K562 (cell line): ENCODE results near the gene NFYC. TPM values are rescaled to one million over a fixed set of nuclear protein-coding genes. Genes with fewer than 3 reads are reported as not detected.

Experiments used
- BCOR ChIP-seq: fragments of 450-650 bp; IDR thresholded peaks from 2 replicates; pipeline ENCODE4 v1.6.1; 2016
- BHLHE40 ChIP-seq: IDR thresholded peaks from 2 replicates; pipeline ENCODE4 v1.6.1; 2011; ENCODE audit warnings: low read length, improper control_type of control experiment
- CBX3 ChIP-seq, 2 experiments: IDR thresholded peaks; 1 replicate in 1 of 2; 2 replicates in 1 of 2; pipeline ENCODE4 v1.6.1; 2012; ENCODE audit warnings: inconsistent platforms in 2 of 2, low read length in 2 of 2, borderline replicate concordance in 1 of 2, control low read depth in 1 of 2
- E2F6 ChIP-seq, 2 experiments: IDR thresholded peaks; 2 replicates each; pipeline ENCODE4 v1.6.1; 2011; ENCODE audit warnings: borderline replicate concordance in 1 of 2, control low read depth in 1 of 2, low read depth in 1 of 2, low read length in 1 of 2, mild to moderate bottlenecking in 1 of 2, mixed read lengths in 1 of 2, moderate library complexity in 1 of 2; ENCODE audit not compliant: insufficient read depth in 1 of 2, insufficient read length in 1 of 2, poor library complexity in 1 of 2, severe bottlenecking in 1 of 2; ENCODE audit errors: extremely low read depth in 1 of 2
- ELF4 ChIP-seq: fragments of 450-650 bp; formaldehyde crosslinking; IDR thresholded peaks from 2 replicates; pipeline ENCODE4 v1.4.0; 2022; ENCODE audit warnings: missing genetic modification characterization
- ESRRB ChIP-seq: fragments of 250-450 bp; sonication (Bioruptor Pico); IDR thresholded peaks from 2 replicates; pipeline ENCODE4 v1.5.0; 2020; ENCODE audit warnings: mild to moderate bottlenecking, moderate library complexity, borderline replicate concordance
- FUS ChIP-seq: fragments of 200-400 bp; formaldehyde crosslinking; optimal IDR thresholded peaks from 2 replicates; pipeline ENCODE3; 2017; ENCODE audit warnings: low read depth, low read length
- GTF2A2 ChIP-seq: IDR thresholded peaks from 2 replicates; pipeline ENCODE4 v1.6.1; 2016; ENCODE audit warnings: mild to moderate bottlenecking, missing genetic modification characterization, missing compliant biosample characterization
- HOXB6 ChIP-seq: fragments of 250-450 bp; sonication (Bioruptor Pico); IDR thresholded peaks from 2 replicates; pipeline ENCODE4 v1.5.1; 2022; ENCODE audit warnings: mild to moderate bottlenecking, borderline replicate concordance
- MXI1 ChIP-seq: IDR thresholded peaks from 2 replicates; pipeline ENCODE4 v1.6.1; 2011; ENCODE audit warnings: low read depth, mild to moderate bottlenecking, improper control_type of control experiment, low read length
- MYNN ChIP-seq, 2 experiments: sonication (generic); formaldehyde crosslinking in 1 of 2; IDR thresholded peaks; 2 replicates each; pipeline versions ENCODE4 v1.5.0 to v1.6.1; 2016 to 2020; ENCODE audit warnings: antibody characterized with exemption in 1 of 2, missing genetic modification reagents in 1 of 2
- SMARCA5 ChIP-seq: fragments of 450-650 bp; IDR thresholded peaks from 2 replicates; pipeline ENCODE4 v1.6.1; 2016
- SRF ChIP-seq, 2 experiments: fragments of 250-450, 450-650 bp in 1 of 2; sonication (Bioruptor Pico) in 1 of 2; sonication (generic) in 1 of 2; formaldehyde crosslinking; IDR thresholded peaks; 2 replicates each; pipeline versions ENCODE4 v1.5.0 to v1.5.1; 2020 to 2022; ENCODE audit warnings: mild to moderate bottlenecking in 1 of 2, missing genetic modification reagents in 1 of 2
- STAG1 ChIP-seq: sonication (generic); formaldehyde crosslinking; IDR thresholded peaks from 2 replicates; pipeline ENCODE4 v1.5.0; 2020; ENCODE audit warnings: missing genetic modification reagents, borderline replicate concordance
- ZHX1 ChIP-seq: fragments of 150-350 bp; conservative IDR thresholded peaks from 2 replicates; pipeline ENCODE4 v1.6.1; 2014; ENCODE audit warnings: low read length
- ZKSCAN1 ChIP-seq: fragments of 150-350 bp; IDR thresholded peaks from 2 replicates; pipeline ENCODE4 v1.6.1; 2016; ENCODE audit warnings: low read depth, low read length
- polyA plus RNA-seq, 8 experiments: library from polyadenylated mRNA; depleted of rRNA in 4 of 8; stranded (reverse) in 5 of 8; unstranded in 3 of 8; fragments of >200 nt; fragmentation: Nextera tagmentation in 2 of 8; fragmentation: Illumina TruSeq in 1 of 8; extraction: Ambion mirVana in 2 of 8; extraction: Trizol in 1 of 8; gene quantifications; 2 replicates each; pipeline versions ENCODE4 v1.2.1 to v1.2.3, GENCODE V29; 2011 to 2014; ENCODE audit warnings: inconsistent platforms in 1 of 8, missing spikeins in 1 of 8
- total RNA-seq, 7 experiments: library from RNA; depleted of rRNA in 6 of 7; stranded (reverse); fragments of >200 nt in 6 of 7; fragmentation: Illumina TruSeq in 2 of 7; extraction: Trizol in 2 of 7; gene quantifications; 2 replicates each; pipeline versions ENCODE4 v1.2.1 to v1.2.3, GENCODE V29; 2011 to 2021; ENCODE audit warnings: low replicate concordance in 1 of 7
- TF ChIP-seq, protein P1 (sequence below): fragments of 450-650 bp; formaldehyde crosslinking; IDR thresholded peaks from 2 replicates; pipeline ENCODE4 v1.4.0; 2022; ENCODE audit warnings: missing genetic modification characterization
- TF ChIP-seq, protein P2 (sequence below): sonication (generic); formaldehyde crosslinking; IDR thresholded peaks from 2 replicates; pipeline ENCODE4 v1.8.0; 2022; ENCODE audit warnings: mild to moderate bottlenecking, missing genetic modification reagents

NFYC gene
- total and polyA plus RNA-seq, 9 of the 15 experiments (the other 6 are each of a cell fraction or from before 2014, with no cell fraction given): 4.8 to 59.8 (median 41.1) TPM

GRCh38 chr1:40774266-40774998, 82.9 kb downstream of the NFYC start (continued):
- TF ChIP-seq, protein P1, sequence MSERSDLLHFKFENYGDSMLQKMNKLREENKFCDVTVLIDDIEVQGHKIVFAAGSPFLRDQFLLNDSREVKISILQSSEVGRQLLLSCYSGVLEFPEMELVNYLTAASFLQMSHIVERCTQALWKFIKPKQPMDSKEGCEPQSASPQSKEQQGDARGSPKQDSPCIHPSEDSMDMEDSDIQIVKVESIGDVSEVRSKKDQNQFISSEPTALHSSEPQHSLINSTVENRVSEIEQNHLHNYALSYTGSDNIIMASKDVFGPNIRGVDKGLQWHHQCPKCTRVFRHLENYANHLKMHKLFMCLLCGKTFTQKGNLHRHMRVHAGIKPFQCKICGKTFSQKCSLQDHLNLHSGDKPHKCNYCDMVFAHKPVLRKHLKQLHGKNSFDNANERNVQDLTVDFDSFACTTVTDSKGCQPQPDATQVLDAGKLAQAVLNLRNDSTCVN (CRISPR knock-in tag): no peak
- TF ChIP-seq ZHX1: no peak
- TF ChIP-seq ZKSCAN1: 0 out of 2 replicates have a peak, but pooled peaks have one; percentile 4
- TF ChIP-seq ELF4 (CRISPR knock-in tag): peak; percentile 6; the same call in 1 of the 2 replicates
- TF ChIP-seq SMARCA5: no peak; the same call in 1 of the 2 replicates
- peak in 1 of 2 experiments; percentile 53; a peak in 1 of 4 replicates for TF ChIP-seq SRF (CRISPR knock-in tag; IDR thresholded peaks at IDR 0.05)
- no peak for TF ChIP-seq MXI1
- TF ChIP-seq GTF2A2 (tag): no peak
- peak; percentile 91; the same call in 1 of the 2 replicates for TF ChIP-seq BCOR
- TF ChIP-seq CBX3 (IDR thresholded peaks at IDR 0.05; ENCODE audit: borderline replicate concordance in 1 of 2, low read length in 2 of 2): no peak
- no peak for TF ChIP-seq STAG1
- peak; percentile 54; the same call in 1 of the 2 replicates for TF ChIP-seq MYNN (IDR thresholded peaks at IDR 0.05)
- no peak for TF ChIP-seq MYNN (CRISPR knock-in tag; IDR thresholded peaks at IDR 0.05)
- no peak for TF ChIP-seq E2F6 (IDR thresholded peaks at IDR 0.05; ENCODE audit: borderline replicate concordance in 1 of 2, extremely low read depth in 1 of 2, insufficient read depth in 1 of 2, insufficient read length in 1 of 2, low read depth in 1 of 2, low read length in 1 of 2, poor library complexity in 1 of 2, severe bottlenecking in 1 of 2)
- no peak for TF ChIP-seq FUS
- peak; percentile 19; the same call in 1 of the 2 replicates for TF ChIP-seq BHLHE40
- no peak for TF ChIP-seq HOXB6 (CRISPR knock-in tag)
- TF ChIP-seq, protein P2, sequence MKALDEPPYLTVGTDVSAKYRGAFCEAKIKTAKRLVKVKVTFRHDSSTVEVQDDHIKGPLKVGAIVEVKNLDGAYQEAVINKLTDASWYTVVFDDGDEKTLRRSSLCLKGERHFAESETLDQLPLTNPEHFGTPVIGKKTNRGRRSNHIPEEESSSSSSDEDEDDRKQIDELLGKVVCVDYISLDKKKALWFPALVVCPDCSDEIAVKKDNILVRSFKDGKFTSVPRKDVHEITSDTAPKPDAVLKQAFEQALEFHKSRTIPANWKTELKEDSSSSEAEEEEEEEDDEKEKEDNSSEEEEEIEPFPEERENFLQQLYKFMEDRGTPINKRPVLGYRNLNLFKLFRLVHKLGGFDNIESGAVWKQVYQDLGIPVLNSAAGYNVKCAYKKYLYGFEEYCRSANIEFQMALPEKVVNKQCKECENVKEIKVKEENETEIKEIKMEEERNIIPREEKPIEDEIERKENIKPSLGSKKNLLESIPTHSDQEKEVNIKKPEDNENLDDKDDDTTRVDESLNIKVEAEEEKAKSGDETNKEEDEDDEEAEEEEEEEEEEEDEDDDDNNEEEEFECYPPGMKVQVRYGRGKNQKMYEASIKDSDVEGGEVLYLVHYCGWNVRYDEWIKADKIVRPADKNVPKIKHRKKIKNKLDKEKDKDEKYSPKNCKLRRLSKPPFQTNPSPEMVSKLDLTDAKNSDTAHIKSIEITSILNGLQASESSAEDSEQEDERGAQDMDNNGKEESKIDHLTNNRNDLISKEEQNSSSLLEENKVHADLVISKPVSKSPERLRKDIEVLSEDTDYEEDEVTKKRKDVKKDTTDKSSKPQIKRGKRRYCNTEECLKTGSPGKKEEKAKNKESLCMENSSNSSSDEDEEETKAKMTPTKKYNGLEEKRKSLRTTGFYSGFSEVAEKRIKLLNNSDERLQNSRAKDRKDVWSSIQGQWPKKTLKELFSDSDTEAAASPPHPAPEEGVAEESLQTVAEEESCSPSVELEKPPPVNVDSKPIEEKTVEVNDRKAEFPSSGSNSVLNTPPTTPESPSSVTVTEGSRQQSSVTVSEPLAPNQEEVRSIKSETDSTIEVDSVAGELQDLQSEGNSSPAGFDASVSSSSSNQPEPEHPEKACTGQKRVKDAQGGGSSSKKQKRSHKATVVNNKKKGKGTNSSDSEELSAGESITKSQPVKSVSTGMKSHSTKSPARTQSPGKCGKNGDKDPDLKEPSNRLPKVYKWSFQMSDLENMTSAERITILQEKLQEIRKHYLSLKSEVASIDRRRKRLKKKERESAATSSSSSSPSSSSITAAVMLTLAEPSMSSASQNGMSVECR: no peak; the same call in 1 of the 2 replicates
- TF ChIP-seq ESRRB (CRISPR knock-in tag): no peak
